Stimulated activated CD4-positive, alpha-beta T cell treated with anti-CD3 and anti-CD28 coated beads, Interleukin-4, amount 100 ng/mL, for 1 hour (primary cell): ENCODE data around the gene MYBL2.
"Not testable (repeated sequence)": the region's sequence is repeated elsewhere in the genome, so short reads cannot be mapped to it uniquely, and the experiment has no call there.

ENCODE experiments used
- DNase-seq: peaks from one replicate; pipeline ENCODE4 v3.0.0-alpha.2; 2020

The MYBL2 gene

DNA sequence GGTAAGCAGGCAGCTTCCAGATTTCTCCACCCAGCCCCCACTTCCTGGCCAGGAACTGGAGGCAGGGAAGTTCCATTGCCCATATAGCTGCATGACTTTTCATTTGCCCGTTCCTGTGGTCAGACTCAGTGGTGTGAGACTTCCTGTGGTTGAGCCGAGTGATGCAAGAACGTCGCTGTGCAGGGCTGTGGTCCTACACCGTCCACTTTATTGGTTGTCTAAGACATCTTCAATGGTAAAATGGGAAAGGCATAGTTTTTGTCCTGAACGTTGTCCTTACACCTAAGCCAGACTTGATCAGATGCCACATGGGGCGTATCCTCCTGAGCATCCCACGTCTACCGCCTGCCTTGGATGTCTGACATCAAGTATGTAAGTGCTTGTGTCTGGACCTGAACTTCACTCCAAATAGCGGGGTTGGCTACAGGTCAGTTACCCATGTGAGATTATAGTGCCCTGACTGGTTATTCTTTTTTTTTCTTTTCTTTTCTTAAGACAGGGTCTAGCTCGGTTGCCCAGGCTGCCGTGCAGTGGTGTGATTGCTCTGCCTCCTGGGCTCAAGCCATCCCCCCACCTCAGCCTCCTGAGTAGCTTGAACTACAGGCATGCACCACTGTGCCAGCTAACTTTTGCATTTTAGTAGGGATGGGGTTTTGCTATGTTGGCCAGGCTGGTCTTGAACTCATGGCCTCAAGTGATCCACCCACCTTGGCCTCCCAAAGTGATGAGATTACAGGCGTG lies 85.8 kb downstream of the MYBL2 start:
- DNase-seq: no peak

- no peak for DNase-seq
Observed at GRCh38 chr20:43755390-43755789, 88.5 kb downstream of the MYBL2 start.

GRCh38 chr20:43755851-43756250 lies 88.9 kb downstream of the MYBL2 start:
- no peak for DNase-seq

- not testable (repeated sequence) for DNase-seq
Observed at GRCh38 chr20:43757888-43758287, 91.0 kb downstream of the MYBL2 start.

DNA sequence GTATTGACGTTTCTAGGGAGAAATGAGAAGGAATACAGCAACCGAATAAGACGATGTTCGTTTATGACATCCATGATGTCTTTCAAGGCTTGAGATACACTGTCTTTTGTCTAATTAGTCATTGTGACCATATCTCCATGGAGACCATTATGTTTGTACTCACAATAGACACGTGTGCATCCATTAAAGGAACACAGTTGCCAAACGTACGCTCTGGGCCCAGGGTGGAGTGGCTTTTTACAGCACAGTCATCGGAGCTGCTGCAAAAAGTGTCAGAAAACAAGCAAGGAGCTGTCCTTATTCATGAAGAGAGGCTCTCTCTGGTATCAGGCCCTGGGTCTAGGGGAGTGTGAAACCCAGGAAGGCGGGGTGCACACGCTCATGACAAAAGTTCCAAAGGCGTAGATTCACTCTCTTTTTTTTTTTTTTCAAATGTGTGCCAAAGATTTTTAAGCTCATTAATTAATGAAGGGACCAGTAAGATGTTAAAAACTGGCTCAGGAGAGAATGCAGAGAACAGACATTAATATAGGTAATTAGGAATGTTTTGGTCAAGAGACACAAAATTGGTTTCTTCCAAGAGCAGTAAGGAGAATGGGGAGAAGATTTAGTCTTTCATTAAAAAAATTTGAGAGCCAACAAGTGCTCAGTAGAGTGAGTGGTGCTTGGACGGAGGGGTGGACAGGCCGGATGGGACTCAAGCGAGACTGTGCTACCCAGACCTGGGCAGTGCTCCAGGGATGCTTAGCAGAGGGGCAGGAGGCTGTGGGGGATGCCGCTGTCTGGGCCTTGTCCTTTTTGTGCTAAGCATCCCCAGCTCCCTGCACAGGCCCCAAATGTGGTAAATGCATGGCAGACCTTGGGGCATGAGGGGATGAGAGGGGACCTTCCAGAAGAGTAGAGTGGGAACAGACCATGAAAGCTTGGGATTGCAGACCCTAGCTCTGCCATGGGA lies 94.7 kb downstream of the MYBL2 start:
- DNase-seq: no peak

GRCh38 chr20:43762911-43763310 lies 96.0 kb downstream of the MYBL2 start:
- DNase-seq: no peak

- no peak for DNase-seq
Observed at GRCh38 chr20:43765916-43766315, 99.0 kb downstream of the MYBL2 start.
